Fibroblast of lung (primary cell): ENCODE data around the gene CTSO. TPM values are rescaled to one million over a fixed set of nuclear protein-coding genes. Genes with fewer than 3 reads are reported as not detected.

ENCODE experiments used
- DNase-seq, 2 donors: peaks; one replicate each; pipeline versions ENCODE4 v3.0.0 to v3.0.0-alpha.2; 2010; ENCODE audit warnings: low read depth in 2 of 2
- H2AFZ ChIP-seq: 2 replicates; pipeline ENCODE4 v1.5.1; 2012; ENCODE audit warnings: low read length, control low read depth, inconsistent platforms
- H3K27ac ChIP-seq: 2 replicates; pipeline ENCODE4 v1.5.1; 2011; ENCODE audit warnings: low read length, control low read depth; ENCODE audit not compliant: insufficient read depth
- H3K27me3 ChIP-seq: 2 replicates; pipeline ENCODE4 v1.5.1; 2011; ENCODE audit warnings: mild to moderate bottlenecking, low read length; ENCODE audit not compliant: control insufficient read depth, insufficient read depth
- H3K36me3 ChIP-seq: 2 replicates; pipeline ENCODE4 v1.5.1; 2011; ENCODE audit warnings: low read length; ENCODE audit not compliant: control insufficient read depth, insufficient read depth
- H3K4me1 ChIP-seq: 2 replicates; pipeline ENCODE4 v1.5.1; 2011; ENCODE audit warnings: low read length; ENCODE audit not compliant: control insufficient read depth, insufficient read depth; ENCODE audit errors: extremely low read depth
- H3K4me2 ChIP-seq: 2 replicates; pipeline ENCODE4 v1.5.1; 2011; ENCODE audit warnings: low read length, control low read depth; ENCODE audit not compliant: insufficient read depth; ENCODE audit errors: extremely low read depth
- H3K4me3 ChIP-seq, 4 experiments: fragments of 200-600 bp in 1 of 4; sonication (generic) in 1 of 4; replicated peaks in 1 of 4; 2 replicates each; pipeline ENCODE4 v1.5.1; 2011 to 2016; ENCODE audit warnings: low read length in 4 of 4, low read depth in 3 of 4, mild to moderate bottlenecking in 3 of 4, control low read depth in 2 of 4, inconsistent platforms in 1 of 4, mixed read lengths in 1 of 4; ENCODE audit not compliant: insufficient read depth in 1 of 4; ENCODE audit errors: control extremely low read depth in 1 of 4
- H3K79me2 ChIP-seq: 2 replicates; pipeline ENCODE4 v1.5.1; 2012; ENCODE audit warnings: mild to moderate bottlenecking, low read length, inconsistent platforms; ENCODE audit not compliant: control insufficient read depth, insufficient read depth
- H3K9ac ChIP-seq: 2 replicates; pipeline ENCODE4 v1.5.1; 2011; ENCODE audit warnings: mild to moderate bottlenecking, low read length, control low read depth; ENCODE audit not compliant: insufficient read depth
- H3K9me3 ChIP-seq: 2 replicates; pipeline ENCODE4 v1.5.1; 2012; ENCODE audit warnings: low read depth, low read length; ENCODE audit not compliant: control insufficient read depth, insufficient read depth
- H4K20me1 ChIP-seq: 2 replicates; pipeline ENCODE4 v1.5.1; 2011; ENCODE audit warnings: low read length; ENCODE audit not compliant: control insufficient read depth, insufficient read depth; ENCODE audit errors: extremely low read depth
- EZH2 ChIP-seq: IDR thresholded peaks from 2 replicates; pipeline ENCODE4 v1.5.1; 2012; ENCODE audit warnings: low read length, control low read depth, mild to moderate bottlenecking; ENCODE audit errors: missing control alignments
- polyA plus RNA-seq, 2 donors: library from polyadenylated mRNA; depleted of rRNA in 1 of 2; stranded (reverse) in 1 of 2; unstranded in 1 of 2; fragments of >200 nt; gene quantifications; 2 replicates each; pipeline ENCODE4 v1.2.1, GENCODE V29; 2011 to 2012; ENCODE audit warnings: missing spikeins in 1 of 2
- total RNA-seq: library from RNA; depleted of rRNA; stranded (reverse); fragments of >200 nt; gene quantifications from 2 replicates; pipeline ENCODE4 v1.2.1, GENCODE V29; 2014
- TF ChIP-seq, protein P1 (sequence below), 2 donors: IDR thresholded peaks in 1 of 2; conservative IDR thresholded peaks in 1 of 2; 1 replicate in 1 of 2; 2 replicates in 1 of 2; pipeline ENCODE4 v1.5.1; 2011 to 2012; ENCODE audit warnings: low read length in 2 of 2, control low read depth in 1 of 2, inconsistent platforms in 1 of 2, low read depth in 1 of 2, mild to moderate bottlenecking in 1 of 2

CTSO gene
- total and polyA plus RNA-seq, 2 donors (not counting 1 experiment from before 2014, with no cell fraction given) = 23.6 to 47.3 TPM

DNA sequence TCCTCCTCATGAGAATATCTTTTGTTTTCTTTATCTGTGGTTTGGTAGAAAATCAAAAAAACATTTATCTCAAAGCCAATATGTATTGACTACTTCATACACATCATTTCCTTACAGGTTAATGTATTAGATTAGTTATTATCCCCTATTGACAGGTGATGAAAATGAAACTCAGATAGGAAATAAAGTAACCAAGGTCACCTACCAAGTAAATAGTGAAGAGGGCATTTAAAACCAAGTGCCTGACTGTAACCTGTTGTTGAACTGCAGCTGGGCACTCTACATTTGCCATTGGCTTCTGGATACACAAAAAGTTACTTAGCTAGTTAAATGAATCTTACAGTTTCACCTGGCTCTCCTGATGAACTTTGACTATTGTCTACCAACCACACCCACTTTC lies 41.4 kb upstream of the CTSO start:
- no peaks in the 10 kb centered on the region for H3K4me1 ChIP-seq

DNA sequence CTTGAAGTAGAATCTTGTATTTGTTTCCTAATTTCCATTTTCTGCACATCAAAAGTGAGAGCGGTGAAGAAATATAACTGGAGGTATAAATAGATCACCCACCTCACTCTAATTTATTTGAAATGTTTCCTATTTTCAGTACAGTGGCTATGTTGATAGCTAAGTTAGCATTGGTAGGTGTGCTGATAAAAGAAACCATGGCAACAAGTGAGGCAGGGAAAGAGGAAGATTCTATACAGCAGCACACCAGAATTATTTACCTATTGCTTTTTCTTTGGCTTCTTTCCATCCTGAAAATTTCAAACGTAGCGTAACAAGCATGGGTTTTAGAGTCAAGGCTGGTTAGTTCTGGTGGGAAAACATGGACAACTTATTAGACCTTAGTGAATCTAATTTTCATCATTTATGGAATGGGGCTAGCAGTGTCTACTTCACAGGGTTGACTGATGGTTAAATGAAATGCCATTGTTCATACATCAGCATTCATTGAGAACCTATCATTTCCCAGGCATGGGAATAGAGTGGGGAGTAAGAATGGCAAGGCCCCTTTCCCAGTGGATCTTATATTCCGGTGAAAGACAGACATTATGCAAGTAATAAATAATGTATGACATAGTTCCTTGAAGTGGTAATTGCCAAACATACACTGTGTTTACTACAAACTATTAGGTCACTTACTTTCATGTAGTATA lies 30.6 kb upstream of the CTSO start:
- Histone ChIP-seq H3K79me2 (no peaks in the 10 kb centered on the region), H4K20me1 (no peaks in the 10 kb centered on the region), H2AFZ (no peak overlapping the region), H3K27me3 (no peaks in the 10 kb centered on the region), H3K9ac (no peak overlapping the region), H3K9me3 (no peaks in the 10 kb centered on the region), H3K27ac (no peak overlapping the region), H3K4me3 (no peak overlapping the region), H3K36me3 (no peaks in the 10 kb centered on the region), H3K4me1 (no peaks in the 10 kb centered on the region), H3K4me2 (no peak overlapping the region)
- DNase-seq = no peak
- TF ChIP-seq EZH2 = no peak
- TF ChIP-seq, protein P1, sequence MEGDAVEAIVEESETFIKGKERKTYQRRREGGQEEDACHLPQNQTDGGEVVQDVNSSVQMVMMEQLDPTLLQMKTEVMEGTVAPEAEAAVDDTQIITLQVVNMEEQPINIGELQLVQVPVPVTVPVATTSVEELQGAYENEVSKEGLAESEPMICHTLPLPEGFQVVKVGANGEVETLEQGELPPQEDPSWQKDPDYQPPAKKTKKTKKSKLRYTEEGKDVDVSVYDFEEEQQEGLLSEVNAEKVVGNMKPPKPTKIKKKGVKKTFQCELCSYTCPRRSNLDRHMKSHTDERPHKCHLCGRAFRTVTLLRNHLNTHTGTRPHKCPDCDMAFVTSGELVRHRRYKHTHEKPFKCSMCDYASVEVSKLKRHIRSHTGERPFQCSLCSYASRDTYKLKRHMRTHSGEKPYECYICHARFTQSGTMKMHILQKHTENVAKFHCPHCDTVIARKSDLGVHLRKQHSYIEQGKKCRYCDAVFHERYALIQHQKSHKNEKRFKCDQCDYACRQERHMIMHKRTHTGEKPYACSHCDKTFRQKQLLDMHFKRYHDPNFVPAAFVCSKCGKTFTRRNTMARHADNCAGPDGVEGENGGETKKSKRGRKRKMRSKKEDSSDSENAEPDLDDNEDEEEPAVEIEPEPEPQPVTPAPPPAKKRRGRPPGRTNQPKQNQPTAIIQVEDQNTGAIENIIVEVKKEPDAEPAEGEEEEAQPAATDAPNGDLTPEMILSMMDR (conservative IDR thresholded peaks at IDR 0.05 in 1 of 2, IDR thresholded peaks at IDR 0.05 in 1 of 2; ENCODE audit: low read depth in 1 of 2, low read length in 2 of 2) = no peak

More for the DNA sequence above, 41.4 kb upstream of the CTSO start:
- Histone ChIP-seq H3K27ac (no peak overlapping the region), H3K36me3 (no peaks in the 10 kb centered on the region), H3K4me3 (no peak overlapping the region), H3K9me3 (no peaks in the 10 kb centered on the region), H4K20me1 (no peaks in the 10 kb centered on the region), H3K9ac (no peak overlapping the region), H3K27me3 (no peaks in the 10 kb centered on the region), H3K4me2 (no peak overlapping the region), H3K79me2 (no peaks in the 10 kb centered on the region), H2AFZ (no peak overlapping the region)
- no peak for DNase-seq
- TF ChIP-seq, protein P1 (conservative IDR thresholded peaks at IDR 0.05 in 1 of 2, IDR thresholded peaks at IDR 0.05 in 1 of 2; ENCODE audit: low read depth in 1 of 2, low read length in 2 of 2) = no peak
- no peak for TF ChIP-seq EZH2

DNA sequence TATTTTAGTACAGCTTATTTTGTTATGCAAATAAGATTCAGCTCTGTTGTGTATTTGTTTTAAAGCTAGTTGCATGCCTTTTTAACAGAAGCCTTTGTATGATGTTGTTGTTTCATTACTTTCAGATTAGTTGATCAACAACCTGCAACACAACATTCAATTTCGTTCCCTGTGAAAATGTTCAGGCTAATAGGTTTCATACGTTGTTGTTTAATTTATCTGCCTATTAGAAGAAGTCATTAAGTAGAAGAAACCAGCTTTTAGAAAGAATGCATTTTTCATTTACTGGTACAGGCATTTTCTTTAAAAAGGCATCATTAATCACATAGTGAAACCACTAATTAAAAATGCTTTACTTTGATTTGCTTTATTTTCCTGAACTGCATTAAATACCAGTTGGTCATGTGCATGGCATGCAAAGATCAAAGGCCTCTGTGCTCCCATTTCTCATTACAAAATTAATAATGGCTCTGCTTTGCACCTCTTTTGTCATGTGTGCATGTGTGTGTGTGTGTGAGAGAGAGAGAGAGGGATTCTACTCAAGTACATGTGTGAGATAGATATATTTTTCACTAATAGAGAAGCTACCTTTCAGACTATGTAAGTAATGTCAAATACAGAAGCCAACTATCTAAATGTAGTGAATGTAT lies 29.2 kb upstream of the CTSO start:
- H3K36me3 ChIP-seq = no peaks in the 10 kb centered on the region
- no peak overlapping the region for H3K4me3 ChIP-seq
- H3K4me2 ChIP-seq = no peak overlapping the region
- H3K9ac ChIP-seq = no peak overlapping the region
- no peaks in the 10 kb centered on the region for H4K20me1 ChIP-seq
- no peak overlapping the region for H3K27ac ChIP-seq
- TF ChIP-seq, protein P1 (conservative IDR thresholded peaks at IDR 0.05 in 1 of 2, IDR thresholded peaks at IDR 0.05 in 1 of 2; ENCODE audit: low read depth in 1 of 2, low read length in 2 of 2) = no peak
- TF ChIP-seq EZH2 = no peak
- H2AFZ ChIP-seq = no peak overlapping the region
- no peaks in the 10 kb centered on the region for H3K79me2 ChIP-seq
- H3K9me3 ChIP-seq = no peaks in the 10 kb centered on the region
- no peaks in the 10 kb centered on the region for H3K4me1 ChIP-seq
- no peak for DNase-seq
- H3K27me3 ChIP-seq = no peaks in the 10 kb centered on the region
